ENCODE results near the gene IRAK2. TPM values are rescaled to one million over a fixed set of nuclear protein-coding genes. Genes with fewer than 3 reads are reported as not detected.

Gene IRAK2
- total RNA-seq, 4 donors from 2014 or later: 7.0 to 15.0 (median 11.4) TPM

DNA sequence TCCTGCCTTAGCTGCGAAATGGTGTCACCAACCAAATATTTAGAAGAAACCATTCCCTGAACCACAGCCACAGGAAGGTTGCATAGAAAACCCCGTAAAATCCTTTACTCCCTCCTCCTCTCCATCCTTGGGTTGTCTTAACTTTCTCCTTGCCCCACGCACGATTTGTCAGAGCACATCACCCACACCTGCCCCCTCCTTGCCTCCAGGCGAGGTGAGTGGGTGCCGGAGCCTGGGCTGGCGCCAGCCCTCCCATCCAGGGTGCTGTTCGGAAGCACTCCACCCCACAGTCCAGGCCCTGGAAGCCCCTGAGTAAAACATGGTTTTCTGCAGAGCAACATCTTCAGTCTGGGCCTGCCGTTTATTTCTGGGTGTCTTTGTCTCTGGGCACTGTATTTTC, 124.4 kb downstream of the IRAK2 start:
- no peak for DNase-seq (ENCODE audit: low spot score in 2 of 2)
- TF ChIP-seq, protein P1, sequence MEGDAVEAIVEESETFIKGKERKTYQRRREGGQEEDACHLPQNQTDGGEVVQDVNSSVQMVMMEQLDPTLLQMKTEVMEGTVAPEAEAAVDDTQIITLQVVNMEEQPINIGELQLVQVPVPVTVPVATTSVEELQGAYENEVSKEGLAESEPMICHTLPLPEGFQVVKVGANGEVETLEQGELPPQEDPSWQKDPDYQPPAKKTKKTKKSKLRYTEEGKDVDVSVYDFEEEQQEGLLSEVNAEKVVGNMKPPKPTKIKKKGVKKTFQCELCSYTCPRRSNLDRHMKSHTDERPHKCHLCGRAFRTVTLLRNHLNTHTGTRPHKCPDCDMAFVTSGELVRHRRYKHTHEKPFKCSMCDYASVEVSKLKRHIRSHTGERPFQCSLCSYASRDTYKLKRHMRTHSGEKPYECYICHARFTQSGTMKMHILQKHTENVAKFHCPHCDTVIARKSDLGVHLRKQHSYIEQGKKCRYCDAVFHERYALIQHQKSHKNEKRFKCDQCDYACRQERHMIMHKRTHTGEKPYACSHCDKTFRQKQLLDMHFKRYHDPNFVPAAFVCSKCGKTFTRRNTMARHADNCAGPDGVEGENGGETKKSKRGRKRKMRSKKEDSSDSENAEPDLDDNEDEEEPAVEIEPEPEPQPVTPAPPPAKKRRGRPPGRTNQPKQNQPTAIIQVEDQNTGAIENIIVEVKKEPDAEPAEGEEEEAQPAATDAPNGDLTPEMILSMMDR (IDR thresholded peaks at IDR 0.05): no peak
- TF ChIP-seq POLR2A (IDR thresholded peaks at IDR 0.05): no peak
- WGBS, 2 donors: 72 to 77% methylated on average over 9 of the region's 9 CpGs
- intact Hi-C loops (cut with DNase I; ENCODE audit: low total_unique reads): no loop called here
- no peak overlapping the region for H3K4me3 ChIP-seq (ENCODE audit: low read depth, poor library complexity, severe bottlenecking)

DNA sequence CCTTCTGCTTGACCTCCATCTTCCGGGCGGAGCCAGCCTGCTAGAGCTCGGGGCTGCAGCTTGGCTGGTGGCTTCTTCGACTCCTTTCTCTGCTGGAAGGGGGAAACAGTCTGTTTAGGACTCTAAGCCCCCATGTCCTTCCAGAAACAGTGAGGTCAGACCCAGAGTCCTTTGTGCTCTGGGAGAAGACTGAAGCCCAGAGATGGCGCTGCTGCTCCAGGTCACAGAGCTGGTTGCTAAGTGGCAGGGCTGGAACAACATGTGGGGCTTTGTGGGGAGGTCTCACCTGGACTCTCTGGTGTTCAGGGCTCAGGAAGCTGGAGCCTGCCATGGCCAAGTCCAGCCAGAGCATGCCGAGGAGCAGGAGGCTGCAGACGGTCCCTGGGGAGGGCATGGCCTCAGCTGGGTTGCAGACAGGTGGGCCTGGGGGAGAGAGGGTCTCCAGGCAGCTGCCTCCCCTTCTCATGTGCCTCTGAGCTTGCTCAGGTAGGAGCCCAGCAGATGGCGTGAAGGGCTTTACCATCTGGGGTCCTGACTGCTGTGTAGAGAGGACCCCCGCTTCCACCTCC, 125.2 kb downstream of the IRAK2 start:
- no peak for DNase-seq (ENCODE audit: low spot score in 2 of 2)
- intact Hi-C loops (cut with DNase I; ENCODE audit: low total_unique reads): loop anchor here (5.0 kb wide), 1 partner anchor 672 kb away; no protein-coding TSS in a partner anchor
- 85 to 87% methylated on average over 9 of the region's 9 CpGs for WGBS, 2 donors
- no peak for TF ChIP-seq POLR2A (IDR thresholded peaks at IDR 0.05)
- TF ChIP-seq, protein P1 (IDR thresholded peaks at IDR 0.05): no peak
- no peak overlapping the region for H3K4me3 ChIP-seq (ENCODE audit: low read depth, poor library complexity, severe bottlenecking)

DNA sequence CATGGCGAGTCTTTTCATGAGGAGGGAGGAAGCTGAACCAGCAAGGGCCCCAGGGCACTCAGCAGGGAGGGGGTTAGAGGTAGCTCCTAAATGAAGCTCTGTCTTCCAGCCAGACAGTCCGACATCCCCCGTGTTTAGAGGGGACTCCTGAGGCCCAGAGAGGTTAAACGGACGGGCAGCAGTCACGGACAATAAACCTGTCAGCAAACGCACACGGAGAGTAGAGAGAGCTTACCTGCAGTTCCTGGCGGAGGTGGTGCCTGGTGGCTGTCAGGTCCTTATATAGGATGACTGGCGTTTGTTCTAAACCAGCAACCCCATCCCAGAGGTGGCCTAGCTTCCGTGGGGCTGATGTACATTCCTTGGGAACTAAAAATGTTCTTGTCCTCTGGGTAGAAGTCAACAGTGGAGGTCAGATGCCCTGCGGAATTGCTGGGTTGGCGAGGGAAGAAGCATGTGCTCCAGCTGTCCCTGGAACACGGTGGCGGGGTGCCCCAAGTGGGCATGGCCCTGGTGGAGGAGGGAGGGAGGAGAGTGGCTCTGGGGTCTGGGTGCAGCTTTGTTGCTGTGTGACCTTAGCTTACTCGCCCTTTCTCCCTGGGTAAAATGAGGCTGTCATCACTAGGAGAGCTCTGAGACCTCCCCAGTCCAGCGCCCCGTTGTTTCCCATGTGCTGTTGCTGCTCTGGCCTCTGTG, 125.9 kb downstream of the IRAK2 start:
- no peak for DNase-seq (ENCODE audit: low spot score in 2 of 2)
- no peak overlapping the region for H3K4me3 ChIP-seq (ENCODE audit: low read depth, poor library complexity, severe bottlenecking)
- intact Hi-C loops (cut with DNase I; ENCODE audit: low total_unique reads): loop anchor here (5.0 kb wide), 1 partner anchor 672 kb away; no protein-coding TSS in a partner anchor
- 76 to 79% methylated on average over 16 to 18 of the region's 18 CpGs for WGBS, 2 donors
- TF ChIP-seq, protein P1 (IDR thresholded peaks at IDR 0.05): no peak
- no peak for TF ChIP-seq POLR2A (IDR thresholded peaks at IDR 0.05)

DNA sequence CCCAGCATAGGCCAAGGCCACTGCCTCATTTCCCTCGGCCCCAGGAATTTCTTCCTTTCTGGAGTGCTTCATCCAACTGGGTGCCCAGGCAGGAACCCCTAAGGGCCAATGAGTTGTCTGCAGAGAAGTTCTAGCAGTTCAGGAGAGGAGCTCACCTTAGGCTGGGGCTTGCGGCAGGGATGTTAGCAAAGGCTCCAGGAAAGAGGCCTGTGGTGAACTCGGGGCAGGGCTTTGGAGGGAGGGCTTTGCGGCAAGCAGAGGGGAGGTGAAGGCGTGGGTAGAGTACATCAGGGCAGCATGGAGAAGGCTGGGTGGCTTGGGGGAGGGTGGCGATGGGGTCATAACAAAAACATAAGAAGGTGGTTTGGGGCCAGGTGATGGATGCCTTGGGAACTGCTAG, 126.9 kb downstream of the IRAK2 start:
- DNase-seq (ENCODE audit: low spot score in 2 of 2): no peak
- intact Hi-C loops (cut with DNase I; ENCODE audit: low total_unique reads): loop anchor here (5.0 kb wide), 1 partner anchor 671 kb away; no protein-coding TSS in a partner anchor
- WGBS, 2 donors: 90 to 91% methylated on average over 6 of the region's 6 CpGs
- TF ChIP-seq, protein P1 (IDR thresholded peaks at IDR 0.05): no peak
- TF ChIP-seq POLR2A (IDR thresholded peaks at IDR 0.05): no peak
- no peak overlapping the region for H3K4me3 ChIP-seq (ENCODE audit: low read depth, poor library complexity, severe bottlenecking)

DNA sequence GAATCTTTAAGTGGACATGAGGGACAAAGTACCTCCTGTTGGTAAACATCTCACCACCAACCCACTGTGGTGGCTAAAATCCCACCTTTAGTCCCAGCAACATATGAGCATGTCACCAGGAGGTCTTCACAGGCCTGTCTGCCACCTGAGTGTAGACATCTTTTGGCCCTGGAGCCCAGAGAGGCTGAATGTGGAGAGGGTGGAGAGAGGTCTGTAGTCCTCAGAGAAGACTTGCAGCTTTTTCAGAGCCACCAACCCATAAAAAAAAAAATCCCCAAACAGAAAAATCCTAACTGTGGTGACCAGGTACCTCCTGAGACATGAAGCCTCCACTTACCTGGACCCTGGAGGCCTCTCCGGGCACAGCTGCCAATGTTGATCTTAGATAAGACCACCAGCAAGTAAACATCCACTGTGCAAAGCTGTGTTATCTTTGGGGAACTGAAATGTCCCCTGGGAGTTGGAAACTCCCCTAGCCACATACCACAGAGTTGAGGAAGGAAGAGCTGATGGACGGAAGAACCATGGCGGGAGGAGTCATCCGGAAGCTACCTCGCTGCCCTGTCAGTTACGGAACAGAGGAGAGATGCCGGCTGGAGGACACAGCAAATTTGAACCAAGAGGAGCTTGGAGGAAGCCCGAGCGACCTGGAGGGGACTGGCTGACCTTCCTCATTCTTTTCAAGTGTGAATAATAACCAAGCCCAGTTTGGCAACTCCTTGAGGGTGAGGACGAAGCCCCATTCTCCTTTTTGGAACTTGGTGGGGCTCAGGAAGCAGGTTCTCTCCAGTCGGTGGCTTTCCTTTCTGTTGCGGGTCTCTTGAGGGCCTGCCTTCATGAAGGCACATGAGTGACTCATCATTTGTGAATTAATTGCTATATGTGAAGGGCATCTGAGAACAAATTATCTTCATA, 128.0 kb downstream of the IRAK2 start, which contains the start of gene GHRL:
Gene GHRL (minus strand): TSS at position 443 of the 915 bp plus-strand sequence. CDS start 2,767 bp downstream, outside the sequence.
- no peak for TF ChIP-seq POLR2A (IDR thresholded peaks at IDR 0.05)
- TF ChIP-seq, protein P1 (IDR thresholded peaks at IDR 0.05): no peak
- WGBS, 2 donors: 67 to 70% methylated on average over 12 of the region's 12 CpGs
- no peak for DNase-seq (ENCODE audit: low spot score in 2 of 2)
- H3K4me3 ChIP-seq (ENCODE audit: low read depth, poor library complexity, severe bottlenecking): no peak within 1 kb of the TSS
- intact Hi-C loops (cut with DNase I; ENCODE audit: low total_unique reads): loop anchor here (5.0 kb wide), 1 partner anchor 670 kb away; no protein-coding TSS in a partner anchor

Other genes starting within 250 kb of the IRAK2 start
- gene IL17RC, start 247.8 kb upstream of the IRAK2 start, total RNA-seq: 100 to 1,000 TPM in 3 of 4 donors, 10 to 100 TPM in 1; 95.5 to 155 (median 113) TPM
- 10 to 100 TPM; 16.1 to 58.8 (median 28.3) TPM for gene CRELD1, start 231.1 kb upstream of the IRAK2 start, total RNA-seq
- 1 to 10 TPM; 3.2 to 6.4 (median 4.0) TPM for gene PRRT3, start 212.5 kb upstream of the IRAK2 start, total RNA-seq
- gene EMC3, start 178.1 kb upstream of the IRAK2 start, total RNA-seq: 100 to 1,000 TPM; 101 to 108 (median 104) TPM
- gene FANCD2, start 138.5 kb upstream of the IRAK2 start, total RNA-seq: 1 to 10 TPM; 1.7 to 6.5 (median 3.1) TPM
- gene FANCD2OS, start 56.7 kb upstream of the IRAK2 start, total RNA-seq: not detected
- 100 to 1,000 TPM in 2 of 4 donors, 10 to 100 TPM in 2; 48.0 to 111 (median 78.7) TPM for gene BRK1, start 49.2 kb upstream of the IRAK2 start, total RNA-seq
- gene VHL, start 23.1 kb upstream of the IRAK2 start, total RNA-seq: 10 to 100 TPM; 33.0 to 38.9 (median 36.4) TPM
- gene TATDN2, start 83.5 kb downstream of the IRAK2 start, total RNA-seq: 10 to 100 TPM; 18.6 to 25.1 (median 22.4) TPM
- gene GHRL, start 128.0 kb downstream of the IRAK2 start, total RNA-seq: not detected
- gene SEC13, start 156.2 kb downstream of the IRAK2 start, total RNA-seq: 100 to 1,000 TPM in 1 of 4 donors, 10 to 100 TPM in 3; 73.7 to 105 (median 93.0) TPM

All from lower leg skin (tissue), 4 donors.